Fibroblast of villous mesenchyme (primary cell): ENCODE results near the gene SLC35G1. TPM values are rescaled to one million over a fixed set of nuclear protein-coding genes. Genes with fewer than 3 reads are reported as not detected.

Source experiments
- DNase-seq: peaks from one replicate; pipeline ENCODE4 v3.0.0-alpha.2; 2010; ENCODE audit warnings: low read depth
- H3K4me3 ChIP-seq: 2 replicates; pipeline ENCODE4 v1.5.1; 2011; ENCODE audit warnings: low read depth, mild to moderate bottlenecking, low read length
- total RNA-seq: library from RNA; depleted of rRNA; stranded (reverse); fragments of >200 nt; gene quantifications from 2 replicates; pipeline ENCODE4 v1.2.3, GENCODE V29; 2012
- TF ChIP-seq, protein P1 (sequence below): IDR thresholded peaks from 2 replicates; pipeline ENCODE4 v1.5.1; 2012; ENCODE audit warnings: low read depth, mild to moderate bottlenecking, low read length; ENCODE audit not compliant: insufficient read depth

SLC35G1 gene
- total RNA-seq, 1 donor: 5.2 TPM

DNA sequence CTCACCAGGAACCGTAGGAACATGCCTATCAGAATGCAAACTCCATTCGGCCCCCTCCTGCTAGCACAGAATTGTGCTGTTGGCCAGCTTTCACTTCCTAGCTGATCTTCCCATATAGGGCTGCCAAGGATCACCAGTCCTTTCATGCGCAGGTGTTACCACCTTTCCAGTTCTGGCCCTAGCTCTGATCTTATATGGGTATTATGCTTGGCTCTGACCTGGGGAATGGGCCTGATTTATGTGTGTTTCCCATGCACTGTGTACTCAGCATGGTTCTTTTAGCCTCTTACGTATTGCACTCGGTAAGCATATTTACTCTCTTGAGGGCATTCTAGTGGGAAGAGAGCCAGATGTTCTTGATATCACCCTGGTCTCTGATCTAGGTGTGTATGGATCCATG, 11.1 kb downstream of the SLC35G1 start:
- TF ChIP-seq, protein P1, sequence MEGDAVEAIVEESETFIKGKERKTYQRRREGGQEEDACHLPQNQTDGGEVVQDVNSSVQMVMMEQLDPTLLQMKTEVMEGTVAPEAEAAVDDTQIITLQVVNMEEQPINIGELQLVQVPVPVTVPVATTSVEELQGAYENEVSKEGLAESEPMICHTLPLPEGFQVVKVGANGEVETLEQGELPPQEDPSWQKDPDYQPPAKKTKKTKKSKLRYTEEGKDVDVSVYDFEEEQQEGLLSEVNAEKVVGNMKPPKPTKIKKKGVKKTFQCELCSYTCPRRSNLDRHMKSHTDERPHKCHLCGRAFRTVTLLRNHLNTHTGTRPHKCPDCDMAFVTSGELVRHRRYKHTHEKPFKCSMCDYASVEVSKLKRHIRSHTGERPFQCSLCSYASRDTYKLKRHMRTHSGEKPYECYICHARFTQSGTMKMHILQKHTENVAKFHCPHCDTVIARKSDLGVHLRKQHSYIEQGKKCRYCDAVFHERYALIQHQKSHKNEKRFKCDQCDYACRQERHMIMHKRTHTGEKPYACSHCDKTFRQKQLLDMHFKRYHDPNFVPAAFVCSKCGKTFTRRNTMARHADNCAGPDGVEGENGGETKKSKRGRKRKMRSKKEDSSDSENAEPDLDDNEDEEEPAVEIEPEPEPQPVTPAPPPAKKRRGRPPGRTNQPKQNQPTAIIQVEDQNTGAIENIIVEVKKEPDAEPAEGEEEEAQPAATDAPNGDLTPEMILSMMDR: no peak
- DNase-seq: no peak
- no peak overlapping the region for H3K4me3 ChIP-seq

DNA sequence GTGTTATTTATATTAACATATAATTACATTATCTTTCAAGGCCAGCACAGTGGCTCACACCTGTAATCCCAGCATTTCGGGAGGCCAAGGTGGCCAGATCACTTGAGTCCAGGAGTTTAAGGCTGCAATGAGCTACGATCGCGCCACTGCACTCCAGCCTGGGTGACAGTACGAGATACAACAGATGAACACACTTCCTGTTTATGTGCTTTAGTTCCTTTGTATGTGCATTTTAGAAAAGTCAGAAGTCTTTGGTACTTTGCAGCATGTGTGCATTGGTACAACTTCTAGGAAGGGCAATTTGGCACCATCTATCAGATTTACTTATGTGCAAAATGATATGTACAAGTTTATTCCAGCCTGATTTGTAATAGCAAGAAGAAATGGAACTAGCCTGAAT, 13.3 kb downstream of the SLC35G1 start:
- no peak overlapping the region for H3K4me3 ChIP-seq
- no peak for DNase-seq
- TF ChIP-seq, protein P1: no peak

DNA sequence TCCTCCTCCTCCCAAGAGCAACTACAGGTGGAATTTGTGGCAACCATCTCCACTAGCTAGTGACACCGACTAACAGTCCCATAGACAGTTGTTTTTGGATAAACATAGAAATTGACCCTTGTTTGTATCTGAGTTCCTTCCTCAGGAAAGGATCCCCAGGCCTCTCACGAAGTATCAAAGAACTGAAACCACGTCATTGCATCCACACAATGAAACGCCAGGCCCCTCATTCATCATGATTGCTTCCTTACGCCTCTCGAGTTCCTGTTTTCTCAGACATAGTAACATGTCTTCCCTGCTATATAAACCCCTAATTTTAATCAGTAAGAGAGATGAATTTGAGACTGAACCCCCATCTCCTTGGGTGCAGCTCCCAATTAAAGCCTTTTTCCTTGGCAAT, 18.1 kb downstream of the SLC35G1 start:
- TF ChIP-seq, protein P1: no peak
- H3K4me3 ChIP-seq: no peak overlapping the region
- DNase-seq: no peak

- no peak overlapping the region for H3K4me3 ChIP-seq
- TF ChIP-seq, protein P1: no peak
- no peak for DNase-seq
These were observed 18.7 kb downstream of the SLC35G1 start for GRCh38 chr10:93912444-93912843.

DNA sequence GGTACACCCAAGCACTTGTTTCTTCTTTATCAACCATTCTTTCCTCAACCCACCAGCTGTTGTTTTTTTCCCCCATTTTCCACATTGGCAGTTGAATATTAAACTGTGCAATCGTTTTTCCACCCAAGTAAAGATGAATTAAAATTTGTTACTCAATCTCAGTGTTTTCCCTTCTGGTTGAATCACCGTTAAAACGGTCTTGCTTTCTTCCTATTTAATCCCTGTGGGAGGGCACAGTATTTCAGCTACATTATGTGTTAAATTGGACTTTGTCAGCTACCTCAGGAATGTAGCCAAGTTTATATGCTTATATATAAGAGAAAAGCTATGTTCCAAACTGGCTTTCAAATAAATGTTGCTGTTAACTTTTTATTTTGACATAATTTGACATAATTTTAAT, 19.9 kb downstream of the SLC35G1 start:
- DNase-seq: no peak
- TF ChIP-seq, protein P1: no peak
- H3K4me3 ChIP-seq: no peak overlapping the region

- no peak for DNase-seq
- TF ChIP-seq, protein P1: no peak
These were observed 21.8 kb downstream of the SLC35G1 start for GRCh38 chr10:93915598-93915997.

GRCh38 chr10:93916257-93917063, 22.7 kb downstream of the SLC35G1 start:
- DNase-seq: peak; percentile 34
- TF ChIP-seq, protein P1: peak; percentile 59
- H3K4me3 ChIP-seq: no peak overlapping the region

More at GRCh38 chr10:93915598-93915997, 21.8 kb downstream of the SLC35G1 start:
- H3K4me3 ChIP-seq: no peak overlapping the region
